SK-N-SH treated with all-trans-retinoic acid at 6 μM for 48 hours (cell line): ENCODE data around the gene AMPD1.

Source experiments
- ATAC-seq: fragments of 200-7000 bp; cut with Tn5 transposase; 3 replicates; pipeline ENCODE4 v1.9.1; 2020; ENCODE audit warnings: mild to moderate bottlenecking, moderate library complexity
- GLIS3 ChIP-seq: fragments of 250-450 bp; sonication (Bioruptor Pico); IDR thresholded peaks from 2 replicates; pipeline ENCODE4 v1.5.0; 2020; ENCODE audit warnings: mild to moderate bottlenecking, moderate library complexity
- PATZ1 ChIP-seq: fragments of 250-450 bp; sonication (Bioruptor Pico); IDR thresholded peaks from 2 replicates; pipeline ENCODE4 v1.8.0; 2020; ENCODE audit warnings: mild to moderate bottlenecking, moderate library complexity, borderline replicate concordance
- POU6F1 ChIP-seq: fragments of 250-450 bp; sonication (Bioruptor Pico); IDR thresholded peaks from 2 replicates; pipeline ENCODE4 v1.8.0; 2021; ENCODE audit warnings: low read depth, mild to moderate bottlenecking, moderate library complexity, borderline replicate concordance
- PPARA ChIP-seq: fragments of 250-450 bp; sonication (Bioruptor Pico); IDR thresholded peaks from 2 replicates; pipeline ENCODE4 v1.5.0; 2020; ENCODE audit warnings: mild to moderate bottlenecking, borderline replicate concordance
- ZC3H10 ChIP-seq: fragments of 250-450 bp; sonication (Bioruptor Pico); IDR thresholded peaks from 2 replicates; pipeline ENCODE4 v1.5.1; 2021; ENCODE audit warnings: mild to moderate bottlenecking, moderate library complexity

AMPD1 gene

GRCh38 chr1:114623364-114623763 lies 72.0 kb downstream of the AMPD1 start:
- ATAC-seq: no peak
- TF ChIP-seq POU6F1 (CRISPR knock-in tag) (no peak), GLIS3 (CRISPR knock-in tag) (no peak), PATZ1 (CRISPR knock-in tag) (no peak), ZC3H10 (no peak), PPARA (CRISPR knock-in tag) (no peak)
